ENCODE results near the gene PPP1R12B.

PPP1R12B gene

DNA sequence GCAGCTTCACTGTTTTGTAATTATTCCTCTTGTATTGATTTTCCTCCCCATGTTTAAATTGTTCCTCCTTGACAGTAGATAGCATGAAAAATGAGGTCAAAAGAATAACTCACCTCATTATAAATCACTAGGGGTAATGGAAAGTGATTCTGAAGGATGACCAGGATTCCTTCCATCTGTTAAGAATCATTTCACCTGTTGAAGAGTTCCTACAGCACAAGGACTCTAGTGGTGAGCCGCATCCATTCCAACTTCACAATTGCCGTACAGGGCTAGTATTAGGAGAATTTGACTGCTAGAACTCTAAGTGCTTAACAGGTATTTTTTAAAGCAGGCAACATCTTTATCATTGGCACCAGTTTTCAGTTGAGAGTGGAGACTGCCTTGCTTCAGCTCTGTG is 13.7 kb downstream of the PPP1R12B start:
- Histone ChIP-seq H3K4me3 (ENCODE audit: low read depth, low read length) (no peak overlapping the region), H3K9me3 (ENCODE audit: control insufficient read depth, insufficient read depth, low read depth, low read length) (no peaks in the 10 kb centered on the region), H3K36me3 (ENCODE audit: control insufficient read depth in 2 of 2, insufficient read depth in 1 of 2, low read length in 2 of 2) (no peaks in the 10 kb centered on the region), H3K27ac (ENCODE audit: extremely low read depth, low read depth, low read length) (no peak overlapping the region), H3K4me1 (ENCODE audit: control insufficient read depth, insufficient read depth, low read length) (no peaks in the 10 kb centered on the region)
- CTCF ChIA-PET = interaction anchor here (0.7 kb wide), 1 partner anchor 159 kb away, joined by 4 read pairs; no protein-coding TSS in a partner anchor
- POLR2A ChIA-PET = no interaction called here
- TF ChIP-seq SCRT2 (tag by site-specific recombination; IDR thresholded peaks at IDR 0.05) = peak; percentile 81
- no peak for TF ChIP-seq ZNF37A (tag by site-specific recombination; IDR thresholded peaks at IDR 0.05)

DNA sequence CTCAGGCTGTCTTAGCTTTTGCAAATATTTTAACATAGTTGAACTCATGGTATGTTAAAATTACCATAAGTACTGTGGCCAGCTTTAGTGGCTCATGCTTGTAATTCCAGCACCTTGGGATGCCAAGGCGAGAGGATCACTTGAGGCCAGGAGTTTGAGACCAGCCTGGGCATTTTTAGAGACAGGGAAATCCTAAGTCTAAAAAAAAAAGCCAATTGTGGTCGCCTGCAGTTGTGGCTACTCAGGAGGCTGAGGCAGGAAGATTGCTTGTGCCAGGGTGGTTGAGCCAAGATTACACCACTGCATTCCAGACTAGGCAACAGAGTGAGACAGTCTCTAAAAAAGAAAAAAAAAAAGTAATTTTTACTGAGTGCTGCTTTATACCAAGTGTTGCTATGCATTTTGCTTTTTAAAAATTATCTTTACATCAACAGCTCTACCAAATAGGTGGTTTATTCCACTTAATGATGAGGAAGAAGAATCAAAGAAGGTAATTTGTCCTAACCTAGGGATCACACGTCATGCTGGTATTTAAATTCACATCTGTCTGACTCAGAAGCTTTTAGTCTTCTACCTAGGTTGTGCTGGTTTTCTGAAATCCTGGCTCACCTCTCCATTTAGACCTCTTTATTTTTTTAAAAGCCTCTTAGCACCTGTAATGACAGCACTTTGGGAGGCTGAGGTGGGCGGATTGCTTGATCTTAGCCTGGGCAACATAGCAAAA is 16.8 kb downstream of the PPP1R12B start:
- ChIA-PET POLR2A (no interaction called here), CTCF (interaction anchor here (0.7 kb wide), 1 partner anchor 21 kb away, joined by 3 read pairs; no protein-coding TSS in a partner anchor)
- Histone ChIP-seq H3K9me3 (ENCODE audit: control insufficient read depth, insufficient read depth, low read depth, low read length) (no peaks in the 10 kb centered on the region), H3K4me3 (ENCODE audit: low read depth, low read length) (no peak overlapping the region), H3K4me1 (ENCODE audit: control insufficient read depth, insufficient read depth, low read length) (no peaks in the 10 kb centered on the region), H3K36me3 (ENCODE audit: control insufficient read depth in 2 of 2, insufficient read depth in 1 of 2, low read length in 2 of 2) (no peaks in the 10 kb centered on the region), H3K27ac (ENCODE audit: extremely low read depth, low read depth, low read length) (no peak overlapping the region)
- TF ChIP-seq ZNF335 (tag by site-specific recombination; conservative IDR thresholded peaks at IDR 0.05) (no peak), TCF7L2 (IDR thresholded peaks at IDR 0.05; ENCODE audit: borderline replicate concordance, low read depth, low read length) (no peak), SP7 (tag by site-specific recombination; IDR thresholded peaks at IDR 0.05) (no peak), ZNF558 (tag by site-specific recombination; IDR thresholded peaks at IDR 0.05) (no peak), ZBTB7A (tag by site-specific recombination; IDR thresholded peaks at IDR 0.05; ENCODE audit: low read depth) (no peak), ZNF610 (tag by site-specific recombination; IDR thresholded peaks at IDR 0.05; ENCODE audit: borderline replicate concordance) (no peak), HOXD13 (CRISPR knock-in tag; IDR thresholded peaks at IDR 0.05; ENCODE audit: borderline replicate concordance) (no peak), ZNF175 (tag by site-specific recombination; IDR thresholded peaks at IDR 0.05) (no peak), ZNF223 (tag by site-specific recombination; IDR thresholded peaks at IDR 0.05) (no peak), ZNF391 (tag by site-specific recombination; IDR thresholded peaks at IDR 0.05; ENCODE audit: borderline replicate concordance, low read depth) (no peak), ZNF621 (tag by site-specific recombination; IDR thresholded peaks at IDR 0.05) (no peak), ZNF10 (tag by site-specific recombination; IDR thresholded peaks at IDR 0.05) (no peak), ZBTB17 (tag by site-specific recombination; IDR thresholded peaks at IDR 0.05) (no peak), GLI2 (tag by site-specific recombination; IDR thresholded peaks at IDR 0.05; ENCODE audit: borderline replicate concordance, low read depth) (no peak), ZNF776 (tag by site-specific recombination; IDR thresholded peaks at IDR 0.05; ENCODE audit: borderline replicate concordance) (no peak)
- TF ChIP-seq, protein P1, sequence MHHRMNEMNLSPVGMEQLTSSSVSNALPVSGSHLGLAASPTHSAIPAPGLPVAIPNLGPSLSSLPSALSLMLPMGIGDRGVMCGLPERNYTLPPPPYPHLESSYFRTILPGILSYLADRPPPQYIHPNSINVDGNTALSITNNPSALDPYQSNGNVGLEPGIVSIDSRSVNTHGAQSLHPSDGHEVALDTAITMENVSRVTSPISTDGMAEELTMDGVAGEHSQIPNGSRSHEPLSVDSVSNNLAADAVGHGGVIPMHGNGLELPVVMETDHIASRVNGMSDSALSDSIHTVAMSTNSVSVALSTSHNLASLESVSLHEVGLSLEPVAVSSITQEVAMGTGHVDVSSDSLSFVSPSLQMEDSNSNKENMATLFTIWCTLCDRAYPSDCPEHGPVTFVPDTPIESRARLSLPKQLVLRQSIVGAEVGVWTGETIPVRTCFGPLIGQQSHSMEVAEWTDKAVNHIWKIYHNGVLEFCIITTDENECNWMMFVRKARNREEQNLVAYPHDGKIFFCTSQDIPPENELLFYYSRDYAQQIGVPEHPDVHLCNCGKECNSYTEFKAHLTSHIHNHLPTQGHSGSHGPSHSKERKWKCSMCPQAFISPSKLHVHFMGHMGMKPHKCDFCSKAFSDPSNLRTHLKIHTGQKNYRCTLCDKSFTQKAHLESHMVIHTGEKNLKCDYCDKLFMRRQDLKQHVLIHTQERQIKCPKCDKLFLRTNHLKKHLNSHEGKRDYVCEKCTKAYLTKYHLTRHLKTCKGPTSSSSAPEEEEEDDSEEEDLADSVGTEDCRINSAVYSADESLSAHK (tag by site-specific recombination; IDR thresholded peaks at IDR 0.05) = no peak
- TF ChIP-seq, protein P2, sequence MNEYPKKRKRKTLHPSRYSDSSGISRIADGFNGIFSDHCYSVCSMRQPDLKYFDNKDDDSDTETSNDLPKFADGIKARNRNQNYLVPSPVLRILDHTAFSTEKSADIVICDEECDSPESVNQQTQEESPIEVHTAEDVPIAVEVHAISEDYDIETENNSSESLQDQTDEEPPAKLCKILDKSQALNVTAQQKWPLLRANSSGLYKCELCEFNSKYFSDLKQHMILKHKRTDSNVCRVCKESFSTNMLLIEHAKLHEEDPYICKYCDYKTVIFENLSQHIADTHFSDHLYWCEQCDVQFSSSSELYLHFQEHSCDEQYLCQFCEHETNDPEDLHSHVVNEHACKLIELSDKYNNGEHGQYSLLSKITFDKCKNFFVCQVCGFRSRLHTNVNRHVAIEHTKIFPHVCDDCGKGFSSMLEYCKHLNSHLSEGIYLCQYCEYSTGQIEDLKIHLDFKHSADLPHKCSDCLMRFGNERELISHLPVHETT (tag by site-specific recombination; IDR thresholded peaks at IDR 0.05) = no peak
- TF ChIP-seq, protein P3, sequence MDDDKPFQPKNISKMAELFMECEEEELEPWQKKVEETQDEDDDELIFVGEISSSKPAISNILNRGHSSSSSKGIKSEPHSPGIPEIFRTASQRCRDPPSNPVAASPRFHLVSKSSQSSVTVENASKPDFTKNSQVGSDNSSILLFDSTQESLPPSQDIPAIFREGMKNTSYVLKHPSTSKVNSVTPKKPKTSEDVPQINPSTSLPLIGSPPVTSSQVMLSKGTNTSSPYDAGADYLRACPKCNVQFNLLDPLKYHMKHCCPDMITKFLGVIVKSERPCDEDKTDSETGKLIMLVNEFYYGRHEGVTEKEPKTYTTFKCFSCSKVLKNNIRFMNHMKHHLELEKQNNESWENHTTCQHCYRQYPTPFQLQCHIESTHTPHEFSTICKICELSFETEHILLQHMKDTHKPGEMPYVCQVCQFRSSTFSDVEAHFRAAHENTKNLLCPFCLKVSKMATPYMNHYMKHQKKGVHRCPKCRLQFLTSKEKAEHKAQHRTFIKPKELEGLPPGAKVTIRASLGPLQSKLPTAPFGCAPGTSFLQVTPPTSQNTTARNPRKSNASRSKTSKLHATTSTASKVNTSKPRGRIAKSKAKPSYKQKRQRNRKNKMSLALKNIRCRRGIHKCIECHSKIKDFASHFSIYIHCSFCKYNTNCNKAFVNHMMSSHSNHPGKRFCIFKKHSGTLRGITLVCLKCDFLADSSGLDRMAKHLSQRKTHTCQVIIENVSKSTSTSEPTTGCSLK (tag by site-specific recombination; IDR thresholded peaks at IDR 0.05) = no peak
- TF ChIP-seq, protein P4, sequence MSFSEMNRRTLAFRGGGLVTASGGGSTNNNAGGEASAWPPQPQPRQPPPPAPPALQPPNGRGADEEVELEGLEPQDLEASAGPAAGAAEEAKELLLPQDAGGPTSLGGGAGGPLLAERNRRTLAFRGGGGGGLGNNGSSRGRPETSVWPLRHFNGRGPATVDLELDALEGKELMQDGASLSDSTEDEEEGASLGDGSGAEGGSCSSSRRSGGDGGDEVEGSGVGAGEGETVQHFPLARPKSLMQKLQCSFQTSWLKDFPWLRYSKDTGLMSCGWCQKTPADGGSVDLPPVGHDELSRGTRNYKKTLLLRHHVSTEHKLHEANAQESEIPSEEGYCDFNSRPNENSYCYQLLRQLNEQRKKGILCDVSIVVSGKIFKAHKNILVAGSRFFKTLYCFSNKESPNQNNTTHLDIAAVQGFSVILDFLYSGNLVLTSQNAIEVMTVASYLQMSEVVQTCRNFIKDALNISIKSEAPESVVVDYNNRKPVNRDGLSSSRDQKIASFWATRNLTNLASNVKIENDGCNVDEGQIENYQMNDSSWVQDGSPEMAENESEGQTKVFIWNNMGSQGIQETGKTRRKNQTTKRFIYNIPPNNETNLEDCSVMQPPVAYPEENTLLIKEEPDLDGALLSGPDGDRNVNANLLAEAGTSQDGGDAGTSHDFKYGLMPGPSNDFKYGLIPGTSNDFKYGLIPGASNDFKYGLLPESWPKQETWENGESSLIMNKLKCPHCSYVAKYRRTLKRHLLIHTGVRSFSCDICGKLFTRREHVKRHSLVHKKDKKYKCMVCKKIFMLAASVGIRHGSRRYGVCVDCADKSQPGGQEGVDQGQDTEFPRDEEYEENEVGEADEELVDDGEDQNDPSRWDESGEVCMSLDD (tag by site-specific recombination; IDR thresholded peaks at IDR 0.05) = no peak
